NCI-H510A (cell line): ENCODE measurements around the gene RBM12.

Experiments
- DNase-seq: peaks from one replicate; lab custom pipeline; 2025; lab: John Stamatoyannopoulos, UW

Gene RBM12

DNA sequence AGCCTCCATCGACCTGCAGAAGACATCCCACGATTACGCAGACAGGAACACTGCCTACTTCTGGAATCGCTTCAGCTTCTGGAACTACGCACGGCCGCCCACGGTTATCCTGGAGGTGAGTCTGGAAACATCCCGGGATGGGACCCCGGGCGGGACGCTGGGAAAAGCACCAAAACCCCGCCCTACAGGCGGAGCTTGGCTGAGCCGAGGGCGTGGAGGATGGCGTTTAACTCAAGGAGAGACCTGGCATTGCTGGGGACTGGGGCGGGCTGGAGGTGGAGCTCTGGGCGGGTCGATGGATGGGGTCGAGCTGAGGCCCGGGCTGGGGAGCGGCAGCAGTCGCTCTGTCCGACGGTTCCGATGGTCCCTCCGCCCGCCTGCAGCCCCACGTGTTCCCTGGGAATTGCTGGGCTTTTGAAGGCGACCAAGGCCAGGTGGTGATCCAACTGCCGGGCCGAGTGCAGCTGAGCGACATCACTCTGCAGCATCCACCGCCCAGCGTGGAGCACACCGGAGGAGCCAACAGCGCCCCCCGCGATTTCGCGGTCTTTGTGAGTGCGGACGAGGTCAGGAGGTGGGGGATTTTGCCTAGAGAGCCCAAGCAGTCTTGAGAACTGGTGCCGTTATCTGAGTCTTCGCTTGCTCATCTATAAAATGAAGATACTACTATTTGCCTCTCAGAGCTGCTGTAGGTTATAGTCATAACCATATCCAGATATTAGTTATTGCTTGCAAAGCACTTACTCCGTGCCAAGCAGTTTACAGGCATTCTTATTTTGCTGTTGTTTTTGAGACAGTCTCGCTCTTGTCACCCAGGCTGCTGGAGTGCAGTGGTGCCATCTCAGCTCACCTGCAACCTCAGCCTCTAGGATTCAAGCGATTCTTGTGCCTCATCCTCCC, 45.3 kb downstream of the RBM12 start:
- peak; percentile 90 for DNase-seq

DNA sequence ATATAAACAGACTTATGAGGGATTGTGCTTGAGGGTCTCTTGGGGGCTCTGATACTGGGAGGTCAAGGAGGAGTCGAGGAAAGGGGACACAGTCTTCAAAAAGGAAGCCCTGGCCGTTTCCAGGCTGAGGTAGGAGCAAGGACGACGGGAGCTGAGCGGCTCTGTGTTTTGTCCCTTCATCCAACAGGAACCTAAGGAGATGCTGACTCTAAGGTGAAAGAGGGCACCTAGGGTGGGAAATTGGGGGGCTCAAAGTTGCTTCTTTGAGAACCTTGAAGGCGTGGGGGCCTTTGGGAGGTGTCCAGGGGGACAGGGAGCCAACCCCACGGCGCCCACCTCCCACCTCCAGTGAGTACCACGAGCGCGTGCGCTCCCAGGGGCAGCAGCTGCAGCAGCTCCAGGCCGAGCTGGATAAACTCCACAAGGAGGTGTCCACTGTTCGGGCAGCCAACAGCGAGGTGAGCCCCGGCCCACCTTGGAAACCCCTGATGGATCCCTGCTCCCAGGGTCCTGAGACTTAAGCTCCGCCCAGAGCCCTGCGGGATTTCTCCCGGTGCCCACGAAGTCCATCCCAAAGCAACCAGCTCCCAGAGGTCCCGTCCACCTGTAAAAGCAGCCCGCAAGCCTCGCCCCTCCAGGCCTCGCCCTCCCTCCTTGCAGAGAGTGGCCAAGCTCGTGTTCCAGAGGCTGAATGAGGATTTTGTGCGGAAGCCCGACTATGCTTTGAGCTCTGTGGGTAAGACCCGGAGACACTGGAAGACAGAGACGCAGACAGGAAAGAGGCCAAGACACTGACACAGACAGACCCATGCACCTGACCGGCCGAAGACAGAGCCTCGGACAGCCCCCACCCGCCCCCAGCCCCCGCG, 46.2 kb downstream of the RBM12 start:
- DNase-seq: no peak

DNA sequence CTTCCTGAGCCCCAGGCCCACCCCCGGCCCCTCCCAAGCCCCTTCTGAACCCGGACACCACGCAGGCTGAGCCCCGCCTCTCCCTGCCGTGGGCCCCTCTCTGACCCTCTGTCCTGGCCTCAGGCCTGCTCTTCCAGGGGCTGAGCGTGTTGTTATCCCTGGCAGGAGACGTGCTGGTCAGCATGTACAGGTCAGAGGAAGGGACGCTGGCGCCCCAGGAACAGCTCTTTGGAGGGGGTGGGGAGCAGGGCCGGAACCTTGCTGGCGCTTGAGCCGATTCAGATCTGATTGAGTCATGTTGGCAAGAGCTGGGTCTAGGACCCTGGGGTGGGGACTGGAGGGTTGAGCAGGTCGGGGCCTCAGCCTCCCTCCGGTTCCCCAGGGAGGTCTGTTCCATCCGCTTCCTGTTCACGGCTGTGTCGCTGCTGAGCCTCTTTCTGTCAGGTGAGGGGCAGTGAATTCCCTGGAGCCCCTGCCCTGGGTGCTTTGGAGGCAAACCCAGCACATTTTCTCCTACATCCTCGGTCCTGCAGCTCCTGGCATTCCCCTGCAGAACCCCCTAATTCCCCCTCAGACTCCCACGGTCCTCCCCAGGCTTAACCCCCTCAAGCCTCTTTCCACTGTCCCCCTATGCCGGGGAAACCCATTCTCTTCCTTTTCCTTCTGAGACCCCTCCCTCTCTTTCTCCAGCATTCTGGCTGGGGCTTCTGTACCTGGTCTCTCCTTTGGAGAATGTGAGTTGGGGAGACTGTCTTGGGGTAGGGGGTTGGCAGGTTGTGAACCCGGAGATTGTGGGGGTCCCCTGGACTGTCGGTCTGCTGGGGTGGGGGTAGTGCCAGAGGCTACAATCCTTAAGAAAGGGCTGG, 47.1 kb downstream of the RBM12 start:
- no peak for DNase-seq

DNA sequence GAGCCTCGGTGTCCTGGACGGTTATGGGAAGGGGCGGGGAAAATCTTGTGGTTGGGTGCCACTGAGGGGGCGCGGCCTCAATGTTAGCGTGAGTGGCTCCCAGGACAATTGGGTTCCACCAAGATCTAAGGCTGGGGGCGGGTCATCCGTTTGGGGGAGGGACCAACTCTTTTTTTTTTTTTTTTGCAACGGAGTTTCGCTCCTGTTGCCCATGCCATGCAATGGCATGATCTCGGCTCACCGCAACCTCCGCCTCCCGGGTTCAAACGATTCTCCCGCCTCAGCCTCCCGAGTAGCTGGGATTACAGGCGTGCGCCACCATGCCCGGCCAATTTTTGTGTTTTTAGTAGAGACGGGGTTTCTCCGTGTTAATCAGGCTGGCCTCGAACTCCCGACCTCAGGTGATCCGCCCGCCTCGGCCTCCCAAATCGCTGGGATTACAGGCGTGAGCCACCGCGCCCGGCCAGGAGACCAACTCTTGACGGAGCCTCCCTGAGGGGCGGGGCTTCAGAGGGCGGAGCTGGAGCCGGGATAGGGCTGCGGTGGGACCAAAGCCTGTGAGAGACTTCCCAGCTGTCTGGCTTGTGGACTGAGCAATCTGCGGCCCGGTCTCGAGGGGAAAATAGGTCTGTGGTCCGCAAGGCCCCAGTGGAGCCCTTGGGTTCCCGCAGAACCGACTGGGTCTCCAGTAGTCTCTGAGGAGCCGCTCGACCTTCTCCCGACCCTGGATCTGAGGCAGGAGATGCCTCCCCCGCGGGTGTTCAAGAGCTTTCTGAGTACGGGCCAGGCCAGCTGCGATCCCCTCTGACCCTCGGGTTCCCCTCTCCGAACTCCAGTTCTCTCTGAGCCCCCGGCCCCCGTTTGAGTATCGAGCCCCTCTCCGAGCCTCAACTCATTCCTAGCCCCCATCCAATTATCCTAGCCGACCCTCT, 48.0 kb downstream of the RBM12 start:
- DNase-seq: no peak

DNA sequence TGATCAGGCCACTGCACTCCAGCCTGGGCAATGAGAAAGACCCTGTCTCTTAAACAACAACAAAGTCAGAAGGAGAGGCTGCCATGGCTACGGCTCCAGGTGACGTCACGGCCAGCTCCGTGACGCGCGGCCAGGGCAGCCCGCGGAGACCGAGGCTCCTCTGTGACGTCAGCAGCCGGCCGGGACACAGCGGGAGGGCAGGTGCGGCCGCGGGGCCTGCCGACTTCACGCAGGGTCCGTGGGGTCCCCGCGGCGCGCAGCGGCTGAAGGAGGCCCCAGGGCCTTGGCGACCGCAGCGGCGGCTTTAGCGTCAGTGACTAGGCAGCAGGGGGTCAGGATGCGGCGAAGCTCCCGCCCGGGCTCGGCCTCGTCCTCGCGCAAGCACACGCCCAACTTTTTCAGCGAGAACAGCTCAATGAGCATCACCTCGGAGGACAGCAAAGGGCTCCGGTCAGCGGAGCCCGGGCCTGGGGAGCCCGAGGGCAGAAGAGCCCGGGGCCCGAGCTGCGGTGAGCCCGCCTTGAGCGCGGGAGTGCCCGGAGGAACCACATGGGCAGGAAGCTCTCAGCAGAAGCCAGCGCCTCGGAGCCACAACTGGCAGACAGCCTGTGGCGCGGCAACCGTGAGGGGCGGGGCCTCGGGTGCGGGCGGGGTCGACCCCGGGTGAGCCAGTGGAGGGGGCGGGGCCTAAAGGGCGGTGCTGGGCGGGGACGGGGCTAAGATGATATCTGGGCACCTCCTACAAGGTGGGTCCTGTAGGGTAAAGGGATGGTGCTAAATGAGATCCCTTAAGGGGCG, 48.8 kb downstream of the RBM12 start, which contains the start of gene SPAG4:
SPAG4 (plus strand) TSS at position 163 of the 798 bp plus-strand sequence; CDS start at position 338, 175 bp downstream.
- peak; percentile 98 for DNase-seq

DNA sequence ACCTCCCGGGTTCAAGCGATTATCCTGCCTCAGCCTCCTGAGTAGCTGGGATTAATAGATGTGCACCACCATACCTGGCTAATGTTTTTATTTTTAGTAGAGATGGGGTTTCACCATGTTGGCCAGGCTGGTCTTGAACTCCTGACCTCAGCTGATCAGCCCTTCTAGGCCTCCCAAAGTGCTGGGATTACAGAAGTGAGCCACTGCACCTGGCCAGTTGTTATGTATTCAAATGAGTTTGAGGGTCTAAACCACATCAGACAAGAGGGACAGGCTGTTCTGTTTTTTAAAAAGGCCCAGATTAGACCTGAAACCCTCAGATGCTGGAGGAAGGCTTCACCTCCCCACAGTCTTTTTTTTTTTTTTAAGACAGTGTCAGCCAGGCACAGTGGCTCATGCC, 53.2 kb downstream of the RBM12 start:
- DNase-seq: no peak

DNA sequence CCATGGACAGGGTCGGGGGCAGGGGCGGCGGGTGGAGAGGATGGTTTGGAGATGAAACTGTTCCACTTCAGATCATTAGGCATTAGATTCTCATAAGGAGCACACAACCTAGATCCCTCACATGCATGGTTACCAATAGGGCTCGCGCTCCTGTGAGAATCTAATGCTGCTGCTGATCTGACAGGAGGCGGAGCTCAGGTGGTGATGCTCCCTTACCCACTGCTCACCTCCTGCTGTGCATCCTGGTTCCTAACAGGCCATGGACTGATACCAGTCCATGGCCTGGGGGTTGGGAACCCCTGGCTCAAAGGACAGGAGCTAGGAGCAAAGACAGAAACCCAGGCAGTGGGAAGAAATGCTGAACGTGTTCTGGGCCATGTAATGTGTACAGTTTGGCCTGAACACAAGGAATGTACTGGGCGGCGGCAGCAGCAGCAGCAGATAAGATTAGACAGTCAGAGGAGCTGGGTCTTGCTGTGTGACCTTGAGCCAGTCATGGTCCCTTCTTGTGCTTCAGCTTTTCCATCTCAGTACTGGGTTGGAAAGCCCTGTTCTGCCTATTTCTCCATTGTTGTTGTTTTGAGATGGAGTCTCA, 53.8 kb downstream of the RBM12 start:
- no peak for DNase-seq

DNA sequence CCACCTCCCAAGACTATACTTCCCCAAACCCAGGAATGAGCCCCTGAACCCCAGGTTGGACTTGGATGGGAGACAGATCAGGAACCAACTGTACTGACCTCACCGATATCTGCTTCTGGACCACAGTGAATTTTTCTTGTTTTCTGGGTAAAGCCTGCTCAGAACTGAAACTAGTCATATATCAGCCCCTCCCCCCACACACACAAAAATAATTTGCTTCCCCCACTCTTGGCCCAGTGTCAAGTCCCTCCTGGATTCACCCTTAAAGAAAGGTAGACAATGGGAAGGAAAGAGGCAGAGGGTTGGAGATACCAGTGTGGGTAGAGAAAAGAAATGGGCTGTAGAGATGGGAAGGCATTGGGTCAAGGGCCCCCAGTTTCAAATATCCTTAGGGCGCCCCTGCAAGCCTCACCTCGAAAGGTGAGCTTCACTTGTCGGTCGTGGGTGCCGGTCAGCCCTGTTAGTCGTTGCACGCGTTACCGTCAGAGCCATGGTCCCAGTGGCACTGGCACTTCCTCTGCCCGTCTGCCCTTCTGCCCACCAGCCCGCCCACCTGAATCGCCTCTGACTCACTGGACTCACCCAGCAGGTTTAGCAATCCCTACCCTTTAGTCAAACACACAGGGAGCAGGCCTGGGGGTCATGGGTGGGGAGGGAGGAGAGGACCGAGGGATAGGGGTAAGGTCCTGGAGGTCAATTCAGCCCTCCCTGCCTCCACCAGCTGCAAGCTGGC, 57.5 kb downstream of the RBM12 start:
- no peak for DNase-seq

DNA sequence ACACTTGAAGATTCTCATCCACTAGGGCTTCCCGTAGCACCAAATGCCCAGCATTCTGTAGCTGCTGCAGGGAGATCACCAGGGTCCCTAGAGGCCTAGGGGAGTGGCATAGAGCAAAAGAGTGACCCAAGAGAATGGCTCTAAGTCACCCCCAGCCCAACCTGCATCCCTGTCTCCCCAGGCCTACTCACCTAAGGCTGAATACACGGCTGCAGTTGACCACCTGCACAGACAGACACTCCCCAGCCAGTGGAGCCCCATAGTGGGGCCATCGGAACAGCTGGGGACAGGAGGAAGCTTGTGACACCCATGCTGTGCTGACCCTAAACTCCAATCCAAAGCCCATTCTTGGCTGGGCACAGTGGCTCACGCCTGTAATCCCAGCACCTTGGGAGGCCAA, 58.6 kb downstream of the RBM12 start:
- DNase-seq: no peak

DNA sequence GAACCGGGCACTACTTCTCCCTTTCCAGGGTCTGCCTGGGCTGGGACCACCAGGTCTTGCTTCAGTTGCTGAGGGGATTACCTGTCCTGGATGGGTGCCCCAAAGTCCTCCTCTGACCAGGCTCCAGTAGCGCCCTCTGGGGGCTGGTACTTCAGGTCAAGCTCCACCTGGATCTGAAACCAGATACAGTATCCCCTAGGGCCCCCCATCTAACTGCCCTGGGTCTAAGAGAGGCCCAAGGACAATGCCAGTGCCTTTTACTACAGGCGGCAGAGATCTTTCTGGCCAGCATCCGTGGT, 60.3 kb downstream of the RBM12 start:
- DNase-seq: no peak

DNA sequence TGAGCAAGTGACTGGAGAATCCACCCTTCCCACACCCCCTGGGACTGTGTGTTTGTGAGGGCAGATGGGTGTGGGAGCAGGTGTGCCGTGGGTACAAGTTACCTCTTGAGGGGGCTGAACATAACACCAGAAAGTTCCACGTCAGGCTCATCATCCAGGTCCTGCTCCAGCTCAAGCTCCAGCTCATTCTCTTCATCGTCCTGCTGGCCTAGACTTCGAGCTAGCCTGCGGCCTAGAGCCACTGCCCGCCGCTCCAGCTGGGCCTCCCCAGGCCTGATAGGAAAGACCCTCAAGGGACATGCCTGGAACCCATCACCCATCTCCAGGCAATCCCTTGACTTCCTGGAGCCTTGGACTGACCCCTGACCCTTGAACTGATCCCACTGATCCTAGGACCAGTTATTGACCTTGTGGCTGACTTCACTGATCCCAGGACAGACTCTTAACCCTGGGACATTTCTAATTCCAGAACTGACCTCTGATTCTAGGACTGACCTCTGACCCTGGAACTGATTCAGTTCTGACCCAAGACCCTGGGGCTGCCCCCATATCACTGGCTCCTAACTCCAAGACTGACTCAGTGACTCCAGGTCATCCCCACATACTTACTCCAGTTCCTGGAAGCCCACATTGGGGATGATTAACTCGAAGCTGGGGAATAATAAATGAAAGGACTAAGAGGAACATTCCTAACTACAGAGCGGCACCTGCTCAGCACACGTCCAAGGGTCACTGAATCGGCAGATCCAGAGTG, 60.8 kb downstream of the RBM12 start:
- no peak for DNase-seq

DNA sequence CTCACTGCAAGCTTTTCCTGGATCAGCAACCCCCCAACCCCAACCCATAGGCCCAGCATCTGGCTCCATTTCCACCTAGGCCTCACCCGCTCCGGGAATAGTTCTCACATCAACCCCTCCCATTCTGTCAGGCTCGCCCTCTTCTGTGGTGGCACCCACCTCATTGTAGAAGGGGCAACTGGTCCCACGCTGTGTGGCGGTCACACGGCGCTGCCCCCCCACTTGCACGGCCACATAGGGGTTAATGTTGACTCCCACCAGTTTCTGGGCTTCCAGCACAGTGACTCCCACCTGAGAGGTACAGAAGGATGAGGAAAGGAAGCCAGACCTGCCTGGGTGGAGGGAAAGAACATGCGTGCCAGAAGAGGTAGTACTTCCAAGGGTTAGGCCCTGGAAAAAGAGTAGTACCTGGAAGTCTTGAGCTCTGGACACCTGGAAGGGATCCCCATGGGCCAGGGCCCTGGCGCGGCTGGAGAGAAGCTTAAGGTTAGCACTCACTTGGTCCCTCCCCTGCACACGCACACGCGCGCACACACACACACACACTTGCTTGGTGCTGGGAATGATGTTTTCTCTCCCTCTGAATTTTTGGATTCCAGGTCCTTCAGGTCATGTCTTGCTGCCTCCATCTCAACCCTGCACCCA, 61.7 kb downstream of the RBM12 start:
- DNase-seq: no peak

DNA sequence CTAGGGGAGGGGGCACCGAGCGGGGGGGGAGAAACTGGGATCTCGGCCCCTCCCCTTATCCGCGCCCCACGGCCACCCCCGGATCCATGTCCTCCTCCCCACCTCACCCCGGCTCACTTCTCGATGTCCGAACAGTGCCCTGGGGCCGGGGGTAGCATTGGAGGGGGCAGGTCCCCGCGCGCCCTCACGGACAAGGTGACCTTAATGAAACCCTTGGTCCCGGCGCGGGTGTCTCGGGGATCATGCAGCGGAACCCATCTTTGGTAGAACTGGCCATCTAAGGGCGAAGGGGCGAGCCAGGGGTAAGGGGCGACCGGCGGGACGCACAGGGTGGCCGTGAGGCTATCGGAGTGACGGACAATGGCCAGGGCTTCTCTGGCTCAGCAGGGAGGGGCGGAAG, 62.7 kb downstream of the RBM12 start:
- DNase-seq: no peak

DNA sequence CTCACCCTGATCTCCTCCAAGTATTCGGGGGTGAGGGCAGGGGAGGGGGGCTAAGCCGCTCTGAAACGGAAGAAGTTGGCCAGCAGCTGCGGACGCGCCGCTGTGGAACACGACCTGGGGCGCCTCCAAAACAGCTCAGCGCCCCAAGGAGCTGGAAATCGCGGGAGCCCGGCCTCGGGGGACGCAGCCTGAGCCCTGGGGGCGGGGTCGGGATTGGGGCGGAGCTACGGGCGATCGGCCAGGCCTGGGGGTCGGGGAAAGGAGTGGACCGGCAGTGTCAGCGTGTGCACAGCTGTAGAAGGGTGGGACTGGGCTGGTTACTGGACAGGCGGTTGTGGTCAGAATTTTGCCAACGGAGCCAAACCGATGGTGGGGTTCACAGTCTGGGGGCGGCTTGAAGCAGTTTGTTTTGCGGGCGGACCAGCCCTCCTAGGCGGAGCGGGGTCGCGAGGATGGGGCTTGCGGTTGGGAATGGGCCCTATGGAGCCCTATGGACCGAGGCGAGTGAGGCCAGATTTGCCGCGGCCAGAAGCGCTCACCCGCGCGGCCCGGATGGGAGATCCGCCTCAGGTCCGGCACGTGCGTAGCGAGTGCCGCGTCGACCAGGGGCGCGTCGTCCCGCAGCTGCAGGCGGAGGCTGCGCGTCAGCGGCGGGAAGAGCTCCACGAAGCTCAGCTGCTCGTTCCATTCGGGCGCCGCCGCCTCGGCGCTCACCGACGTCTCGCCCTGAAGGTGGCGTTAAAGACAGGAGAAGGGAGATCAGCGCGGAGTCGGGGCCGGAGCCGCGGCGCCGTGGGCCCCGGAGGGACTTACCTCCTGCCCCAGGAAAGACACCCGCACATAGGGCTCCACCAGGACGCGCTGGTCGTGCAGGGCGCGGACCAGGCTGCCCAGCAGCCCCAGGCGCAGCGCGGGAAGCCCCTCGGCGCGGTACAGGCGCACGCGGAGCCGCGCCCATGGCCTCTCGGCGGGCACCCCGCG, 63.4 kb downstream of the RBM12 start:
- DNase-seq: peak; percentile 44

DNA sequence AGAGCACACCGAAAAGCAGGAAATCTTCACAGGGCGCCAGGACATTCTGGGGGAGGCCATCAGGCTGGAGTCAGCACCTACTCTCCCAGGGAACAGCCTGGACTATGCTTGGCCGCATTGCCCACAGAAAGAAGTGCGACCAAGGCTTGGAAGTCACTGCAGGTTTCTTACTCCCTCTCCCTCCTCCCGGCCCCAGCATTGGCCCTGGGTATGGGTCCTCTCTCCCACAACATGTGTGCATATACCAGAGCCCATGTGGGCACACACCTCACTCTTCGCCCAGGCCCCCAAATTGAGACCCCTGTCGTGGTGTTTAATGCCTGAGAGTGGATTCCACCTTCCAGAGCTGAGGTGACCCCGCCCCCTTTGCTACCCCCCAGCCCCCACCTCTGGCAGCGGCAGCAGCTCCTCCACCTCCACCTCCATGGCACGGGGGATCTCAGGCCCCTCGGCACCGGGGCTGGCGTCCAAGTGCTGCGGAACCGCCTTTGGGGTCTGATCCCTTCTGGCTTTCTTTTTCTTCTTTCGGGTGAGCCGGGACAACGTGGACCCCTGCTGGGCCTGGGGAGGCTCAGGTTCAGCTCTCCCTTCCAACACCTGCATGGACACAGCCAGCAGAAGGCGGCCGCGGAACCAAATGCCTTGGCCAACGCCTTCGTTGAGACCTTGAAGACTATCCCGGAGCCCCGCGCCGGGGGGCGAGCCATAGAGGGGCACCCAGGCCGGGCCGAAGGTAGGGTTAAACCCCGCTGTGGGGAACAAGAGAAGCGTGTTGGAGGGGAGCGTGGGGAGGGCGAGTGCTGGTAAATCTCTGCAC, 64.3 kb downstream of the RBM12 start:
- DNase-seq: no peak

DNA sequence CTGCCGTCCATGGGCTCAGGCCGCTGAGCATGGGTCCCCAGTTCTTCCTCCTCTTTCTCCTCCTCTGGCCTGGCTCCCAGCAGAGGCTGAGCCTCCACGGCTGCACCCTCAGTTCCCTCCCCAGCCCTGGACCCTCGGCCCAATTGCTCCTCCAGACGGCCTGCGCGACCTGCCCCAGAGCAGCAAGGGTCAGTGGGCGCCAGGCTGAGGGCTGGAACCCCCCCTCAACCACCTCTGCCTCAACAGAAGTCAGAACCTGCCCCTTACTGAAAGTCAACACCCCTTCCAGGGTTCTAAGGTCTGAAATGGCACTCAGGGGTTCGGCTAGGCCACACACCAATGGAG, 65.0 kb downstream of the RBM12 start:
- DNase-seq: no peak
